ENCODE data around the gene SMIM10. TPM values are rescaled to one million over a fixed set of nuclear protein-coding genes. Genes with fewer than 3 reads are reported as not detected.

Gene SMIM10
- total RNA-seq, 1 donor from 2014 or later = 4.1 TPM

- DNase-seq (no peak), ATAC-seq (no peak)
- intact Hi-C loops (cut with DNase I) = no loop called here
- TF ChIP-seq, protein P1, sequence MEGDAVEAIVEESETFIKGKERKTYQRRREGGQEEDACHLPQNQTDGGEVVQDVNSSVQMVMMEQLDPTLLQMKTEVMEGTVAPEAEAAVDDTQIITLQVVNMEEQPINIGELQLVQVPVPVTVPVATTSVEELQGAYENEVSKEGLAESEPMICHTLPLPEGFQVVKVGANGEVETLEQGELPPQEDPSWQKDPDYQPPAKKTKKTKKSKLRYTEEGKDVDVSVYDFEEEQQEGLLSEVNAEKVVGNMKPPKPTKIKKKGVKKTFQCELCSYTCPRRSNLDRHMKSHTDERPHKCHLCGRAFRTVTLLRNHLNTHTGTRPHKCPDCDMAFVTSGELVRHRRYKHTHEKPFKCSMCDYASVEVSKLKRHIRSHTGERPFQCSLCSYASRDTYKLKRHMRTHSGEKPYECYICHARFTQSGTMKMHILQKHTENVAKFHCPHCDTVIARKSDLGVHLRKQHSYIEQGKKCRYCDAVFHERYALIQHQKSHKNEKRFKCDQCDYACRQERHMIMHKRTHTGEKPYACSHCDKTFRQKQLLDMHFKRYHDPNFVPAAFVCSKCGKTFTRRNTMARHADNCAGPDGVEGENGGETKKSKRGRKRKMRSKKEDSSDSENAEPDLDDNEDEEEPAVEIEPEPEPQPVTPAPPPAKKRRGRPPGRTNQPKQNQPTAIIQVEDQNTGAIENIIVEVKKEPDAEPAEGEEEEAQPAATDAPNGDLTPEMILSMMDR (IDR thresholded peaks at IDR 0.05) = no peak
- Histone ChIP-seq H3K9me3 (no peaks in the 10 kb centered on the region), H3K27ac (no peak overlapping the region), H3K27me3 (ENCODE audit: low read depth) (no peaks in the 10 kb centered on the region), H3K4me1 (no peaks in the 10 kb centered on the region), H3K4me3 (no peak overlapping the region), H3K36me3 (no peaks in the 10 kb centered on the region)
These were observed 27.8 kb upstream of the SMIM10 start for GRCh38 chrX:134963041-134963440.

- H3K27me3 ChIP-seq (ENCODE audit: low read depth) = no peaks in the 10 kb centered on the region
- no peaks in the 10 kb centered on the region for H3K9me3 ChIP-seq
- DNase-seq (no peak), ATAC-seq (no peak)
- no peaks in the 10 kb centered on the region for H3K36me3 ChIP-seq
- TF ChIP-seq, protein P1 (IDR thresholded peaks at IDR 0.05) = no peak
- intact Hi-C loops (cut with DNase I) = no loop called here
- no peaks in the 10 kb centered on the region for H3K4me1 ChIP-seq
- no peak overlapping the region for H3K4me3 ChIP-seq
- H3K27ac ChIP-seq = no peak overlapping the region
These were observed 21.1 kb upstream of the SMIM10 start for GRCh38 chrX:134969726-134970125.

DNA sequence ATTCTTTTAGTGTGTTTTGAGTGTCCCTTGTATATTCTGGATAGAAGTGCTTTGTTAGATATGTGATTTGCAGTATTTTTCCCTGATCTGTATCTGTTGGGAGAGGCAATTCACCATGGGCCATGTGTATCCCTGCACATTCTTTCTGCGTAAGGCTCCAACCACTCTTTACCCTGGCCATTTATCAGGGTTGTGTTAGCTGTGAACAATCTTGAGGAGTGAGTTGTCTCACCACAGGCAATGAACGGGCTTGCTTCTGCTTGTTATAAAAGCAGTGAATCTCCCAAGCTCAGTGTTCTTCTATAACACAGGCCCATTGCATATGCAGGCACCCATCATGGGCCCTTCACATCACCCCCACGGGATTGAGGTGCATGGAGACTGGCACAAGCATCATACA lies 18.9 kb upstream of the SMIM10 start:
- no peaks in the 10 kb centered on the region for H3K27me3 ChIP-seq (ENCODE audit: low read depth)
- no peak overlapping the region for H3K27ac ChIP-seq
- no peak for ATAC-seq
- H3K4me3 ChIP-seq = no peak overlapping the region
- H3K36me3 ChIP-seq = no peaks in the 10 kb centered on the region
- DNase-seq = no peak
- TF ChIP-seq, protein P1 (IDR thresholded peaks at IDR 0.05) = no peak
- no peaks in the 10 kb centered on the region for H3K9me3 ChIP-seq
- intact Hi-C loops (cut with DNase I) = no loop called here
- no peaks in the 10 kb centered on the region for H3K4me1 ChIP-seq

GRCh38 chrX:134975516-134975915 lies 15.3 kb upstream of the SMIM10 start:
- Histone ChIP-seq H3K4me3 (no peak overlapping the region), H3K27ac (no peak overlapping the region), H3K36me3 (no peaks in the 10 kb centered on the region), H3K4me1 (no peaks in the 10 kb centered on the region), H3K27me3 (ENCODE audit: low read depth) (no peaks in the 10 kb centered on the region), H3K9me3 (no peaks in the 10 kb centered on the region)
- no peak for ATAC-seq
- TF ChIP-seq, protein P1 (IDR thresholded peaks at IDR 0.05) = no peak
- intact Hi-C loops (cut with DNase I) = no loop called here
- no peak for DNase-seq

DNA sequence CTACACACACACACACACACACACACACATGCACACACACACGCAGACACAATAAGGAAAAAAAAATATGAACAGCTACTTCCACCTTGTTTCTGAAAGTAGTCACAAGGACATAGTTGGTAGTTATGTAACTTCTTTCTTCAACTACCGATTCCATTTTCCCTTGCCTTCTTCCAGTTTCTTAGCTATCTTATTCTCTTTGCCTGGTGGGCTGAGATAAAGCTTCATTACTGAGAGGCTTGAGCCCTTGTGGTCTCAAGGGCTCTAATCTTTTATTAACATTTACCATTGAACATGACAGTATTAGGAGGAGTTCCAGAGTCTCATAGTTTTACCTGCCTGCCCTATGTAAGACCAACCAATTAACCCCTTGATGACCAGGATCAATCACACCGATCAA lies 8.9 kb upstream of the SMIM10 start:
- intact Hi-C loops (cut with DNase I) = no loop called here
- TF ChIP-seq, protein P1 (IDR thresholded peaks at IDR 0.05) = no peak
- Histone ChIP-seq H3K36me3 (no peaks in the 10 kb centered on the region), H3K27me3 (ENCODE audit: low read depth) (no peaks in the 10 kb centered on the region), H3K9me3 (no peaks in the 10 kb centered on the region), H3K4me3 (no peak overlapping the region), H3K4me1 (no peaks in the 10 kb centered on the region), H3K27ac (no peak overlapping the region)
- ATAC-seq = no peak
- no peak for DNase-seq

- H3K4me3 ChIP-seq = no peak overlapping the region
- H3K9me3 ChIP-seq = no peaks in the 10 kb centered on the region
- H3K36me3 ChIP-seq = no peaks in the 10 kb centered on the region
- no peak for DNase-seq
- intact Hi-C loops (cut with DNase I) = no loop called here
- ATAC-seq = no peak
- H3K27me3 ChIP-seq (ENCODE audit: low read depth) = no peaks in the 10 kb centered on the region
- TF ChIP-seq, protein P1 (IDR thresholded peaks at IDR 0.05) = no peak
- H3K4me1 ChIP-seq = no peaks in the 10 kb centered on the region
- H3K27ac ChIP-seq = no peak overlapping the region
These were observed 8.0 kb upstream of the SMIM10 start for GRCh38 chrX:134982748-134983147.
